Upper lobe of left lung (tissue), 4 donors: Measurements from ENCODE around the gene SLC17A3.

Source experiments
- EP300 ChIP-seq, 4 donors: sonication (generic); formaldehyde crosslinking; IDR thresholded peaks; one replicate each; pipeline ENCODE4 v1.5.1; 2017; ENCODE audit warnings: antibody characterized with exemption in 4 of 4, control low read depth in 2 of 4
- POLR2A ChIP-seq, 4 donors: fragments of 450-650 bp; IDR thresholded peaks; one replicate each; pipeline ENCODE4 v1.5.1; 2016 to 2017; ENCODE audit warnings: antibody characterized with exemption in 4 of 4, mild to moderate bottlenecking in 2 of 4
- TF ChIP-seq, protein P1 (sequence below), 6 experiments: fragments of 450-650 bp in 4 of 6; fragments of 200-600 bp in 2 of 6; sonication (generic) in 2 of 6; IDR thresholded peaks; one replicate each; pipeline ENCODE4 v1.5.1; 2016 to 2019; ENCODE audit warnings: antibody characterized with exemption in 6 of 6

DNA sequence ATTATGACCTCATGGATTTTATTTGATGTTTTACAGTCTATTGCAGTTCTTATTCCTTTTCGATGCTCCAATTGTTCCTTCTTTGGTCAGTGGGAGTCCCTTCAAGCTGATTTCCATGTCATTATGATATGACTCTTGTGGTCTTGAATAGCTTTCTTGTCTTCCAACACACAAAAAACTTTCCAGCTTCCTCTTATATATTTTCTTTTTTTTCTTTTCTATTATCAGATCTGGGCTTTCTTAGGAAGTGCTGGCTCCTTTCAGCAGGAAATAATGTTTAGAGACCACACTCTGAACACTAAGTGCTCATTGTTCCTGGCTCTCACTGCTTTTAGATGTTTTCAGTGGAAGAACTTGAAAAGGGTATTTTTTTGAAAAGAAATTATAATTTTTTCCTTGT is 39.1 kb downstream of the SLC17A3 start:
- TF ChIP-seq EP300 (IDR thresholded peaks at IDR 0.05) (no peak), POLR2A (IDR thresholded peaks at IDR 0.05) (no peak)
- TF ChIP-seq, protein P1, sequence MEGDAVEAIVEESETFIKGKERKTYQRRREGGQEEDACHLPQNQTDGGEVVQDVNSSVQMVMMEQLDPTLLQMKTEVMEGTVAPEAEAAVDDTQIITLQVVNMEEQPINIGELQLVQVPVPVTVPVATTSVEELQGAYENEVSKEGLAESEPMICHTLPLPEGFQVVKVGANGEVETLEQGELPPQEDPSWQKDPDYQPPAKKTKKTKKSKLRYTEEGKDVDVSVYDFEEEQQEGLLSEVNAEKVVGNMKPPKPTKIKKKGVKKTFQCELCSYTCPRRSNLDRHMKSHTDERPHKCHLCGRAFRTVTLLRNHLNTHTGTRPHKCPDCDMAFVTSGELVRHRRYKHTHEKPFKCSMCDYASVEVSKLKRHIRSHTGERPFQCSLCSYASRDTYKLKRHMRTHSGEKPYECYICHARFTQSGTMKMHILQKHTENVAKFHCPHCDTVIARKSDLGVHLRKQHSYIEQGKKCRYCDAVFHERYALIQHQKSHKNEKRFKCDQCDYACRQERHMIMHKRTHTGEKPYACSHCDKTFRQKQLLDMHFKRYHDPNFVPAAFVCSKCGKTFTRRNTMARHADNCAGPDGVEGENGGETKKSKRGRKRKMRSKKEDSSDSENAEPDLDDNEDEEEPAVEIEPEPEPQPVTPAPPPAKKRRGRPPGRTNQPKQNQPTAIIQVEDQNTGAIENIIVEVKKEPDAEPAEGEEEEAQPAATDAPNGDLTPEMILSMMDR (IDR thresholded peaks at IDR 0.05), result no peak
